SK-N-SH (cell line): Measurements from ENCODE around the gene BEST3.

Source experiments
- GABPA ChIP-seq: IDR thresholded peaks from 2 replicates; pipeline ENCODE4 v1.4.0; 2012; ENCODE audit warnings: low read depth, mild to moderate bottlenecking
- RAD21 ChIP-seq: IDR thresholded peaks from 2 replicates; pipeline ENCODE4 v1.6.1; 2012; ENCODE audit warnings: mild to moderate bottlenecking, low read length

- TF ChIP-seq GABPA, result no peak
- no peak for TF ChIP-seq RAD21
Observed at GRCh38 chr12:69698769-69699540, at the start of gene BEST3.
